Peyer's patch (tissue), 4 donors: ENCODE data around the gene TSPAN14. TPM values are rescaled to one million over a fixed set of nuclear protein-coding genes. Genes with fewer than 3 reads are reported as not detected.

Experiments
- DNase-seq, 3 donors: peaks; one replicate each; pipeline ENCODE4 v3.0.0-alpha.2; 2017 to 2019
- H3K27ac ChIP-seq, 4 donors: fragments of 200-600 bp; sonication (generic); one replicate each; pipeline ENCODE4 v1.5.1; 2016 to 2019
- H3K27me3 ChIP-seq, 2 donors: fragments of 200-600 bp; sonication (generic); one replicate each; pipeline ENCODE4 v1.5.1; 2019
- H3K36me3 ChIP-seq, 3 donors: fragments of 200-600 bp; sonication (generic); one replicate each; pipeline ENCODE4 v1.5.1; 2016 to 2019
- H3K4me1 ChIP-seq, 4 donors: fragments of 200-600 bp; sonication (generic); one replicate each; pipeline ENCODE4 v1.5.1; 2016 to 2019
- H3K4me3 ChIP-seq, 4 donors: fragments of 200-600 bp; sonication (generic); 1 replicate in 3 of 4; 2 replicates in 1 of 4; pipeline ENCODE4 v1.5.1; 2016 to 2019; ENCODE audit warnings: mild to moderate bottlenecking in 1 of 4
- H3K9me3 ChIP-seq, 4 donors: fragments of 200-600 bp; sonication (generic); one replicate each; pipeline ENCODE4 v1.5.1; 2016 to 2019; ENCODE audit warnings: mild to moderate bottlenecking in 1 of 4
- POLR2A ChIP-seq, 2 donors: fragments of 450-650 bp; IDR thresholded peaks; one replicate each; pipeline ENCODE4 v1.5.1; 2017; ENCODE audit warnings: antibody characterized with exemption in 2 of 2, mild to moderate bottlenecking in 2 of 2, moderate library complexity in 2 of 2
- total RNA-seq, 4 donors: library from RNA; depleted of rRNA; stranded (reverse); fragments of >200 nt; gene quantifications; one replicate each; pipeline ENCODE4 v1.1.0, GENCODE V29; 2016
- TF ChIP-seq, protein P1 (sequence below), 6 experiments: fragments of 450-650 bp in 4 of 6; fragments of 200-600 bp in 2 of 6; sonication (generic) in 1 of 6; IDR thresholded peaks; one replicate each; pipeline ENCODE4 v1.5.1; 2017 to 2019; ENCODE audit warnings: antibody characterized with exemption in 6 of 6, mild to moderate bottlenecking in 3 of 6, moderate library complexity in 1 of 6

The TSPAN14 gene
- total RNA-seq, 4 donors from 2014 or later: 51.2 to 72.0 (median 68.0) TPM

GRCh38 chr10:80485946-80486764, 32.0 kb downstream of the TSPAN14 start:
- no peak for TF ChIP-seq POLR2A (IDR thresholded peaks at IDR 0.05)
- TF ChIP-seq, protein P1, sequence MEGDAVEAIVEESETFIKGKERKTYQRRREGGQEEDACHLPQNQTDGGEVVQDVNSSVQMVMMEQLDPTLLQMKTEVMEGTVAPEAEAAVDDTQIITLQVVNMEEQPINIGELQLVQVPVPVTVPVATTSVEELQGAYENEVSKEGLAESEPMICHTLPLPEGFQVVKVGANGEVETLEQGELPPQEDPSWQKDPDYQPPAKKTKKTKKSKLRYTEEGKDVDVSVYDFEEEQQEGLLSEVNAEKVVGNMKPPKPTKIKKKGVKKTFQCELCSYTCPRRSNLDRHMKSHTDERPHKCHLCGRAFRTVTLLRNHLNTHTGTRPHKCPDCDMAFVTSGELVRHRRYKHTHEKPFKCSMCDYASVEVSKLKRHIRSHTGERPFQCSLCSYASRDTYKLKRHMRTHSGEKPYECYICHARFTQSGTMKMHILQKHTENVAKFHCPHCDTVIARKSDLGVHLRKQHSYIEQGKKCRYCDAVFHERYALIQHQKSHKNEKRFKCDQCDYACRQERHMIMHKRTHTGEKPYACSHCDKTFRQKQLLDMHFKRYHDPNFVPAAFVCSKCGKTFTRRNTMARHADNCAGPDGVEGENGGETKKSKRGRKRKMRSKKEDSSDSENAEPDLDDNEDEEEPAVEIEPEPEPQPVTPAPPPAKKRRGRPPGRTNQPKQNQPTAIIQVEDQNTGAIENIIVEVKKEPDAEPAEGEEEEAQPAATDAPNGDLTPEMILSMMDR (IDR thresholded peaks at IDR 0.05): no peak
- H3K27ac ChIP-seq: peak overlapping the region in 3 of 4 donors; percentile 20 to 55 (median 51)

DNA sequence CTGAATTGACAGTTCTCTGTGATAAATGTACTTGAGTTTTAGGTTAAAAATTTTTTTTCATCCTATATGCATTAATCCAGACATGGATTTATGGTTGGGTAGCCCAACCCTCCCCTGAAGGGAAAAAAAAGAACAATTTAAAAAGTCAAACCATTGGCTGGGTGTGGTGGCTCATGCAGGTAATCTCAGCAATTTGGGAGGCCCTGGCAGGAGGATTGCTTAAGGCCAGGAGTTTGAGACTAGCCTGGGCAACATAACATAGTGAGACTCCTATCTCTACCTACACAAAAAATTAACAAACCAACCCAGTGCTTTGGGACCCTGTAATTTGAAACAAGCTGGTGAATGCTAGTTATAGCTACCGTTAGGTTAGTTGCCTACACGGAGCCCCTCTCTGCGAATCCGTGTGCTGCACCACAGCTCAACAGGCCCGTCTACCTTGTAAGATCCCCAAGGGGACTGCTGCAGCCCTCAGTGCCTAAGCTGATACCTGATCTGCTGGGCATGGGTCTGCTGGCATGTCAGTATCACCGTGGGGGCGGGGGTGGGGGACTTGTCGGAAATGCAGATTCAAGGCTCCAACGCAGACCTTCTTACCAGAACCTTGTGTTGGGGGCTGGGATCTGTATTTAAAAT, 32.8 kb downstream of the TSPAN14 start:
- H3K4me1 ChIP-seq: peaks cover 2 to 31% (median 10%) of the 10 kb centered on the region in 4 donors
- H3K4me3 ChIP-seq: no peak overlapping the region
- TF ChIP-seq, protein P1 (IDR thresholded peaks at IDR 0.05): no peak
- no peak for TF ChIP-seq POLR2A (IDR thresholded peaks at IDR 0.05)
- H3K36me3 ChIP-seq: peaks cover 0 to 29% (median 0%) of the 10 kb centered on the region in 3 donors
- peak in 1 of 3 donors; percentile 32 for DNase-seq
- no peaks in the 10 kb centered on the region for H3K27me3 ChIP-seq
- peak overlapping the region in 3 of 4 donors; percentile 12 to 55 (median 51) for H3K27ac ChIP-seq
- H3K9me3 ChIP-seq: no peaks in the 10 kb centered on the region

More at GRCh38 chr10:80485946-80486764, 32.0 kb downstream of the TSPAN14 start:
- peak in 1 of 3 donors; percentile 45 for DNase-seq
- H3K27me3 ChIP-seq: no peaks in the 10 kb centered on the region
- peaks cover 2 to 31% (median 9%) of the 10 kb centered on the region in 4 donors for H3K4me1 ChIP-seq
- peaks cover 0 to 22% (median 0%) of the 10 kb centered on the region in 3 donors for H3K36me3 ChIP-seq
- H3K4me3 ChIP-seq: no peak overlapping the region
- H3K9me3 ChIP-seq: no peaks in the 10 kb centered on the region

GRCh38 chr10:80487421-80487785, 33.3 kb downstream of the TSPAN14 start:
- H3K4me1 ChIP-seq: peaks cover 2 to 31% (median 11%) of the 10 kb centered on the region in 4 donors
- no peak for TF ChIP-seq POLR2A (IDR thresholded peaks at IDR 0.05)
- TF ChIP-seq, protein P1 (IDR thresholded peaks at IDR 0.05): no peak
- peaks cover 0 to 33% (median 0%) of the 10 kb centered on the region in 3 donors for H3K36me3 ChIP-seq
- peak overlapping the region in 3 of 4 donors; percentile 12 to 55 (median 45) for H3K27ac ChIP-seq
- H3K27me3 ChIP-seq: no peaks in the 10 kb centered on the region
- H3K9me3 ChIP-seq: no peaks in the 10 kb centered on the region
- DNase-seq: peak in 1 of 3 donors; percentile 42
- no peak overlapping the region for H3K4me3 ChIP-seq

- Histone ChIP-seq H3K27me3 (no peaks in the 10 kb centered on the region), H3K4me1 (peaks cover 2 to 34% (median 13%) of the 10 kb centered on the region in 4 donors)
Measured at GRCh38 chr10:80487791-80488538, 33.9 kb downstream of the TSPAN14 start.

More at GRCh38 chr10:80487791-80488538, 33.9 kb downstream of the TSPAN14 start:
- peak overlapping the region in 3 of 4 donors; percentile 12 to 55 (median 45) for H3K27ac ChIP-seq
- no peaks in the 10 kb centered on the region for H3K9me3 ChIP-seq
- peak in 2 of 3 donors; percentile 40 to 81 for DNase-seq
- no peak overlapping the region for H3K4me3 ChIP-seq
- peaks cover 0 to 38% (median 0%) of the 10 kb centered on the region in 3 donors for H3K36me3 ChIP-seq
- TF ChIP-seq POLR2A (IDR thresholded peaks at IDR 0.05): no peak
- TF ChIP-seq, protein P1 (IDR thresholded peaks at IDR 0.05): no peak
